Measurements from ENCODE around the gene MYOG.
A peak's percentile ranks its signal among the peaks of the same experiment; 100 is the strongest.

The MYOG gene

GRCh38 chr1:203089651-203090045, 3.8 kb upstream of the MYOG start:
- H3K4me2 ChIP-seq (ENCODE audit: low read length) = no peak overlapping the region
- WGBS (ENCODE audit: extremely low coverage, insufficient coverage, low lambda C conversion rate) = no CpG with 5 or more reads among the region's 7 CpGs
- H3K9ac ChIP-seq (ENCODE audit: low read length) = no peak overlapping the region

DNA sequence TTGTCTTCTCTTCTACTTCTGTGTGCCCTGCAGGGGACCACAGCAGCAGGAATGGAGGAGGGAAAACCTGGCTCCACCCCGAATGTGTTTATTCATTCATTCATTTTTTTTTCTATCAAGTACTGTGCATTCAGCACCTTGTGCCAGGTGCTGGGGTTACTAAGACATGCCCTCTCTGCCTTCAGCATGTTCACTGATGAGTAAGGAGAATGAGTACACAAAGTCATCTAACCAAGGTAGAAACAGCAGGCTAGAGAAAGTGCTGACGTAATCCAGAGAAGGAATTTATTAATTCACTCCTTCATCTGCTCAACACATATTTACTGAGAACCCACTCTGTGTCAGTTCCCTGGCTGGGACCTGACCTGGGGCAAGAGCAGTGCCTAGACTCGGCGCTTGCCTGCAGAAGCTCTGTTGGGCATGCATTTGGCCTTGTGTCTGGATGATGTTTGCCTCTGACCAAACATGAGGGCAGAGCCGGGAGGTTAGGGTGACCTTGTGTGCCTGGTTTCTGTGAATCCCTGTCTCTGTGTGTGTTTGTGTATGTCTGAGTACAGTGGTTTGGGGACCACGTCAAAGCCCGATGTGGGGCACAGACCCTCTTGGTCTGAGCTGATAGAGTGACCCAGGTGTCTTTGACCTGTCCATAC, 3.3 kb upstream of the MYOG start:
- Histone ChIP-seq H3K79me1 (ENCODE audit: low read length) (no peaks in the 10 kb centered on the region), H2BK5ac (ENCODE audit: low read length) (no peak overlapping the region), H2BK15ac (replicated peaks; ENCODE audit: low read depth) (no peak overlapping the region), H3K18ac (ENCODE audit: low read length) (no peak overlapping the region), H3K27ac (ENCODE audit: low read depth, low read length) (no peak overlapping the region), H2BK120ac (ENCODE audit: low read depth, low read length) (no peak overlapping the region), H3K36me3 (ENCODE audit: control insufficient read depth, insufficient read depth, low read length) (no peaks in the 10 kb centered on the region), H3K4me3 (ENCODE audit: low read length) (no peak overlapping the region), H3K23ac (ENCODE audit: low read length) (no peak overlapping the region), H3K9ac (ENCODE audit: low read length) (no peak overlapping the region), H3K4me1 (ENCODE audit: control insufficient read depth, low read depth, low read length) (peaks cover 10% of the 10 kb centered on the region), H2AK5ac (ENCODE audit: low read length) (peak overlapping the region; percentile 96), H3K4me2 (ENCODE audit: low read length) (no peak overlapping the region), H3K56ac (ENCODE audit: low read length) (no peak overlapping the region), H3K79me2 (ENCODE audit: control insufficient read depth, insufficient read depth, low read length) (no peaks in the 10 kb centered on the region), H3K4ac (ENCODE audit: low read depth, low read length) (no peak overlapping the region), H4K5ac (ENCODE audit: low read length) (no peak overlapping the region), H3K27me3 (ENCODE audit: insufficient read depth, low read length, poor library complexity) (no peaks in the 10 kb centered on the region), H4K8ac (ENCODE audit: low read depth, low read length) (no peak overlapping the region)
- WGBS (ENCODE audit: extremely low coverage, insufficient coverage, low lambda C conversion rate) = no CpG with 5 or more reads among the region's 7 CpGs
- no peak for DNase-seq

More at GRCh38 chr1:203089651-203090045, 3.8 kb upstream of the MYOG start:
- H3K79me2 ChIP-seq (ENCODE audit: control insufficient read depth, insufficient read depth, low read length) = no peaks in the 10 kb centered on the region
- no peak overlapping the region for H4K5ac ChIP-seq (ENCODE audit: low read length)
- H2BK120ac ChIP-seq (ENCODE audit: low read depth, low read length) = no peak overlapping the region
- no peak overlapping the region for H4K8ac ChIP-seq (ENCODE audit: low read depth, low read length)
- no peak overlapping the region for H3K23ac ChIP-seq (ENCODE audit: low read length)
- H3K4me3 ChIP-seq (ENCODE audit: low read length) = no peak overlapping the region
- H3K4me1 ChIP-seq (ENCODE audit: control insufficient read depth, low read depth, low read length) = peaks cover 10% of the 10 kb centered on the region
- no peaks in the 10 kb centered on the region for H3K79me1 ChIP-seq (ENCODE audit: low read length)
- H2AK5ac ChIP-seq (ENCODE audit: low read length) = peak overlapping the region; percentile 11
- H2BK5ac ChIP-seq (ENCODE audit: low read length) = no peak overlapping the region
- H3K27ac ChIP-seq (ENCODE audit: low read depth, low read length) = no peak overlapping the region
- no peaks in the 10 kb centered on the region for H3K27me3 ChIP-seq (ENCODE audit: insufficient read depth, low read length, poor library complexity)
- no peak overlapping the region for H3K4ac ChIP-seq (ENCODE audit: low read depth, low read length)
- no peak overlapping the region for H3K18ac ChIP-seq (ENCODE audit: low read length)
- H3K56ac ChIP-seq (ENCODE audit: low read length) = no peak overlapping the region
- H3K36me3 ChIP-seq (ENCODE audit: control insufficient read depth, insufficient read depth, low read length) = no peaks in the 10 kb centered on the region
- H2BK15ac ChIP-seq (replicated peaks; ENCODE audit: low read depth) = no peak overlapping the region
- DNase-seq = no peak

DNA sequence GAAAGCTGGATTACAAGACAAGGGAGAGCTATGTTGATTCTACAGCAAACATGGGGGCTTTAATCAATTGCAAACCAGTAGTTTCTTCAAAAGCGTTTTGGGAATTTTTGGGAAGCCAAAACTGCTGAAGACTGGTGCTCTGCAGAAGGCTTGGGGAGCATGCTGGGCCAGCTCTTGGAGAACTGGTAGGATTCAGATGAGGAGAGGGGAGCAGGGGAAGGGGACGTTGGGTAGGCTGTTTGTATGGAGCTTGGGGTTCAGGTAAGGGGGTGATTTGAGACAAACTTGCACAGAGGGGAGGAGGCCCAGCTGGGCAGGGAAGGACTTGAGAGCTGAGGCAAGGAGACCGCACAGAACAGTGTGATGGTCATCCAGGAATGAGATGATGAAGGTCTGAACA, 2.6 kb upstream of the MYOG start:
- no peak overlapping the region for H3K27ac ChIP-seq (ENCODE audit: low read depth, low read length)
- H3K56ac ChIP-seq (ENCODE audit: low read length) = peak overlapping the region; percentile 69
- no peak overlapping the region for H3K23ac ChIP-seq (ENCODE audit: low read length)
- peak overlapping the region; percentile 71 for H4K5ac ChIP-seq (ENCODE audit: low read length)
- DNase-seq = no peak
- H2BK5ac ChIP-seq (ENCODE audit: low read length) = peak overlapping the region; percentile 77
- no peak overlapping the region for H3K9ac ChIP-seq (ENCODE audit: low read length)
- H4K8ac ChIP-seq (ENCODE audit: low read depth, low read length) = no peak overlapping the region
- H3K18ac ChIP-seq (ENCODE audit: low read length) = no peak overlapping the region
- peaks cover 10% of the 10 kb centered on the region for H3K4me1 ChIP-seq (ENCODE audit: control insufficient read depth, low read depth, low read length)
- no peak overlapping the region for H3K4me2 ChIP-seq (ENCODE audit: low read length)
- H3K4me3 ChIP-seq (ENCODE audit: low read length) = no peak overlapping the region
- no peaks in the 10 kb centered on the region for H3K36me3 ChIP-seq (ENCODE audit: control insufficient read depth, insufficient read depth, low read length)
- no peaks in the 10 kb centered on the region for H3K79me2 ChIP-seq (ENCODE audit: control insufficient read depth, insufficient read depth, low read length)
- no peak overlapping the region for H3K4ac ChIP-seq (ENCODE audit: low read depth, low read length)
- no peaks in the 10 kb centered on the region for H3K27me3 ChIP-seq (ENCODE audit: insufficient read depth, low read length, poor library complexity)
- H2BK120ac ChIP-seq (ENCODE audit: low read depth, low read length) = peak overlapping the region; percentile 21
- no peak overlapping the region for H2BK15ac ChIP-seq (replicated peaks; ENCODE audit: low read depth)
- no CpG with 5 or more reads among the region's 3 CpGs for WGBS (ENCODE audit: extremely low coverage, insufficient coverage, low lambda C conversion rate)
- H2AK5ac ChIP-seq (ENCODE audit: low read length) = peak overlapping the region; percentile 96
- H3K79me1 ChIP-seq (ENCODE audit: low read length) = no peaks in the 10 kb centered on the region

GRCh38 chr1:203086992-203087763, 1.4 kb upstream of the MYOG start:
- Histone ChIP-seq H3K4me1 (ENCODE audit: control insufficient read depth, low read depth, low read length) (peaks cover 14% of the 10 kb centered on the region), H3K4me2 (ENCODE audit: low read length) (no peak overlapping the region), H4K8ac (ENCODE audit: low read depth, low read length) (no peak overlapping the region), H3K4me3 (ENCODE audit: low read length) (no peak overlapping the region), H3K18ac (ENCODE audit: low read length) (peak overlapping the region; percentile 6), H3K79me1 (ENCODE audit: low read length) (no peaks in the 10 kb centered on the region), H3K27ac (ENCODE audit: low read depth, low read length) (peak overlapping the region; percentile 4), H3K36me3 (ENCODE audit: control insufficient read depth, insufficient read depth, low read length) (no peaks in the 10 kb centered on the region), H3K27me3 (ENCODE audit: insufficient read depth, low read length, poor library complexity) (no peaks in the 10 kb centered on the region), H2BK15ac (replicated peaks; ENCODE audit: low read depth) (no peak overlapping the region), H2BK120ac (ENCODE audit: low read depth, low read length) (peak overlapping the region; percentile 5), H3K9ac (ENCODE audit: low read length) (peak overlapping the region; percentile 25), H3K79me2 (ENCODE audit: control insufficient read depth, insufficient read depth, low read length) (no peaks in the 10 kb centered on the region), H4K5ac (ENCODE audit: low read length) (no peak overlapping the region), H2BK5ac (ENCODE audit: low read length) (peak overlapping the region; percentile 76), H3K4ac (ENCODE audit: low read depth, low read length) (peak overlapping the region; percentile 26), H3K23ac (ENCODE audit: low read length) (no peak overlapping the region), H3K56ac (ENCODE audit: low read length) (peak overlapping the region; percentile 78), H2AK5ac (ENCODE audit: low read length) (peak overlapping the region; percentile 6)
- peak; percentile 97 for DNase-seq
- no CpG with 5 or more reads among the region's 11 CpGs for WGBS (ENCODE audit: extremely low coverage, insufficient coverage, low lambda C conversion rate)

- Histone ChIP-seq H2BK120ac (ENCODE audit: low read depth, low read length) (no peak overlapping the region), H3K4me2 (ENCODE audit: low read length) (no peak overlapping the region), H3K27me3 (ENCODE audit: insufficient read depth, low read length, poor library complexity) (no peaks in the 10 kb centered on the region), H3K79me2 (ENCODE audit: control insufficient read depth, insufficient read depth, low read length) (no peaks in the 10 kb centered on the region), H4K8ac (ENCODE audit: low read depth, low read length) (no peak overlapping the region), H3K79me1 (ENCODE audit: low read length) (no peaks in the 10 kb centered on the region), H3K9ac (ENCODE audit: low read length) (no peak overlapping the region), H3K18ac (ENCODE audit: low read length) (no peak overlapping the region), H3K23ac (ENCODE audit: low read length) (no peak overlapping the region), H3K4me1 (ENCODE audit: control insufficient read depth, low read depth, low read length) (peaks cover 19% of the 10 kb centered on the region), H3K56ac (ENCODE audit: low read length) (peak overlapping the region; percentile 51), H3K36me3 (ENCODE audit: control insufficient read depth, insufficient read depth, low read length) (no peaks in the 10 kb centered on the region), H2BK5ac (ENCODE audit: low read length) (no peak overlapping the region), H3K27ac (ENCODE audit: low read depth, low read length) (no peak overlapping the region), H4K5ac (ENCODE audit: low read length) (no peak overlapping the region), H2BK15ac (replicated peaks; ENCODE audit: low read depth) (no peak overlapping the region), H2AK5ac (ENCODE audit: low read length) (peak overlapping the region; percentile 32), H3K4ac (ENCODE audit: low read depth, low read length) (no peak overlapping the region), H3K4me3 (ENCODE audit: low read length) (no peak overlapping the region)
- peak; percentile 59 for DNase-seq
- WGBS (ENCODE audit: extremely low coverage, insufficient coverage, low lambda C conversion rate) = no CpG with 5 or more reads among the region's 14 CpGs
Measured at GRCh38 chr1:203084588-203085527, 954 bp downstream of the MYOG start.
